OCI-LY1 (cell line): ENCODE data around the gene BTK.

Experiments used
- H2AFZ ChIP-seq: fragments of 200-600 bp; sonication (generic), shearing (Covaris generic); 2 replicates; pipeline ENCODE4 v1.6.0; 2014; ENCODE audit warnings: antibody characterized with exemption, mild to moderate bottlenecking, low read length
- H3F3A ChIP-seq: fragments of 200-600 bp; sonication (generic), shearing (Covaris generic); 2 replicates; pipeline ENCODE4 v1.6.0; 2014; ENCODE audit warnings: mild to moderate bottlenecking, antibody characterized with exemption, low read length, moderate library complexity; ENCODE audit not compliant: insufficient read depth
- H3K27ac ChIP-seq: fragments of 200-600 bp; sonication (generic); 2 replicates; pipeline ENCODE4 v1.5.1; 2014; ENCODE audit warnings: low read length, mixed run types, mild to moderate bottlenecking, low read depth; ENCODE audit not compliant: poor library complexity, severe bottlenecking
- H3K27me3 ChIP-seq: fragments of 200-600 bp; sonication (generic); 2 replicates; pipeline ENCODE4 v1.6.0; 2014; ENCODE audit warnings: antibody characterized with exemption, mild to moderate bottlenecking, low read length, moderate library complexity; ENCODE audit not compliant: insufficient read depth
- H3K36me3 ChIP-seq: fragments of 200-600 bp; sonication (generic); 2 replicates; pipeline ENCODE4 v1.6.1; 2014; ENCODE audit warnings: mild to moderate bottlenecking, antibody characterized with exemption, low read length, moderate library complexity, mixed read lengths; ENCODE audit not compliant: insufficient read depth
- H3K4me1 ChIP-seq: fragments of 200-600 bp; sonication (generic); 2 replicates; pipeline ENCODE4 v1.5.1; 2014; ENCODE audit warnings: mild to moderate bottlenecking, low read length, moderate library complexity; ENCODE audit not compliant: insufficient read depth, severe bottlenecking
- H3K4me2 ChIP-seq: fragments of 200-600 bp; sonication (generic), shearing (Covaris generic); 2 replicates; pipeline ENCODE4 v1.6.1; 2014; ENCODE audit warnings: low read length
- H3K4me3 ChIP-seq: fragments of 200-600 bp; sonication (generic); 2 replicates; pipeline ENCODE4 v1.5.1; 2014; ENCODE audit warnings: low read length, low read depth, mild to moderate bottlenecking, mixed read lengths; ENCODE audit not compliant: poor library complexity, severe bottlenecking
- H3K79me2 ChIP-seq: fragments of 200-600 bp; shearing (Covaris generic); 2 replicates; pipeline ENCODE4 v1.6.1; 2016; ENCODE audit warnings: mixed run types, low read length, mixed read lengths; ENCODE audit not compliant: insufficient read depth
- H3K9ac ChIP-seq: fragments of 200-600 bp; sonication (generic), shearing (Covaris generic); 2 replicates; pipeline ENCODE4 v1.6.1; 2014; ENCODE audit warnings: mild to moderate bottlenecking, low read length, mixed read lengths
- H3K9me2 ChIP-seq: fragments of 200-600 bp; sonication (generic), shearing (Covaris generic); 2 replicates; pipeline ENCODE4 v1.6.1; 2014; ENCODE audit warnings: low read depth, mild to moderate bottlenecking, low read length, mixed read lengths
- H3K9me3 ChIP-seq: fragments of 200-600 bp; shearing (Covaris generic); 2 replicates; pipeline ENCODE4 v1.6.1; 2014; ENCODE audit warnings: low read length, mixed read lengths
- H4K20me1 ChIP-seq: fragments of 200-600 bp; sonication (generic), shearing (Covaris generic); 2 replicates; pipeline ENCODE4 v1.6.0; 2016; ENCODE audit warnings: mild to moderate bottlenecking, low read length; ENCODE audit not compliant: insufficient read depth
- CTCF ChIP-seq: fragments of 200-600 bp; sonication (generic), shearing (Covaris generic); IDR thresholded peaks from 2 replicates; pipeline ENCODE4 v1.5.1; 2017; ENCODE audit warnings: mild to moderate bottlenecking, antibody characterized with exemption, low read length, moderate library complexity, mixed read lengths
- EZH2 ChIP-seq: fragments of 200-600 bp; sonication (generic), shearing (Covaris generic); IDR thresholded peaks from 2 replicates; pipeline ENCODE4 v1.8.0; 2017; ENCODE audit warnings: borderline replicate concordance, mixed run types, mild to moderate bottlenecking, antibody characterized with exemption, low read length, moderate library complexity, mixed read lengths

BTK gene

GRCh38 chrX:101368800-101369199 lies 17.2 kb downstream of the BTK start:
- H3K9ac ChIP-seq, result no peak overlapping the region

GRCh38 chrX:101365301-101365795 lies 20.6 kb downstream of the BTK start:
- TF ChIP-seq EZH2 (no peak), CTCF (no peak)
- Histone ChIP-seq H3K9me3 (no peaks in the 10 kb centered on the region), H3K27ac (no peak overlapping the region), H3K4me2 (no peak overlapping the region), H3K36me3 (peaks cover 52% of the 10 kb centered on the region), H3K9ac (no peak overlapping the region), H3K27me3 (no peaks in the 10 kb centered on the region), H3K4me3 (no peak overlapping the region), H3K4me1 (peaks cover 10% of the 10 kb centered on the region), H4K20me1 (no peaks in the 10 kb centered on the region), H2AFZ (no peak overlapping the region), H3K9me2 (no peaks in the 10 kb centered on the region), H3K79me2 (no peaks in the 10 kb centered on the region), H3F3A (no peaks in the 10 kb centered on the region)

More at GRCh38 chrX:101368800-101369199, 17.2 kb downstream of the BTK start:
- Histone ChIP-seq H3K79me2 (no peaks in the 10 kb centered on the region), H3K4me2 (no peak overlapping the region), H3K9me2 (no peaks in the 10 kb centered on the region), H3K4me1 (peaks cover 30% of the 10 kb centered on the region), H3K9me3 (no peaks in the 10 kb centered on the region), H3K36me3 (peaks cover 43% of the 10 kb centered on the region), H2AFZ (no peak overlapping the region), H3K4me3 (no peak overlapping the region), H3F3A (no peaks in the 10 kb centered on the region), H3K27ac (no peak overlapping the region), H4K20me1 (no peaks in the 10 kb centered on the region), H3K27me3 (no peaks in the 10 kb centered on the region)
- no peak for TF ChIP-seq EZH2
- no peak for TF ChIP-seq CTCF

GRCh38 chrX:101362757-101363156 lies 23.2 kb downstream of the BTK start:
- Histone ChIP-seq H3K36me3 (peaks cover 45% of the 10 kb centered on the region), H3K9ac (no peak overlapping the region), H3K79me2 (no peaks in the 10 kb centered on the region), H3F3A (no peaks in the 10 kb centered on the region), H2AFZ (no peak overlapping the region), H3K9me2 (no peaks in the 10 kb centered on the region), H3K4me3 (no peak overlapping the region), H3K4me2 (no peak overlapping the region), H3K4me1 (no peaks in the 10 kb centered on the region), H3K27me3 (no peaks in the 10 kb centered on the region), H3K27ac (no peak overlapping the region), H4K20me1 (no peaks in the 10 kb centered on the region), H3K9me3 (no peaks in the 10 kb centered on the region)
- no peak for TF ChIP-seq CTCF
- TF ChIP-seq EZH2, result no peak
